GM19463 (cell line): ENCODE measurements around the gene HNRNPC.
"Not testable (repeated sequence)": the region's sequence is repeated elsewhere in the genome, so short reads cannot be mapped to it uniquely, and the experiment has no call there.

Experiments used
- ATAC-seq: cut with Tn5 transposase; IDR thresholded peaks from one replicate; pipeline ENCODE4 v1.9.1; 2021; ENCODE audit warnings: mild to moderate bottlenecking, moderate library complexity; ENCODE audit not compliant: unreplicated experiment

The HNRNPC gene

GRCh38 chr14:21269252-21270046 is at the start of gene HNRNPC:
HNRNPC (minus strand) TSS chr14:21269442; CDS start chr14:21234193, 35,249 bp downstream.
- ATAC-seq: peak; percentile 91

GRCh38 chr14:21317398-21317797 is 48.2 kb upstream of the HNRNPC start:
- ATAC-seq: no peak

GRCh38 chr14:21313512-21313911 is 44.3 kb upstream of the HNRNPC start:
- ATAC-seq: no peak

- ATAC-seq: no peak
Measured at GRCh38 chr14:21311614-21312013, 42.4 kb upstream of the HNRNPC start.

GRCh38 chr14:21309956-21310355 is 40.7 kb upstream of the HNRNPC start:
- ATAC-seq: no peak

GRCh38 chr14:21309238-21309636 is 40.0 kb upstream of the HNRNPC start:
- ATAC-seq: no peak

GRCh38 chr14:21308479-21309237 is 39.4 kb upstream of the HNRNPC start:
- peak; percentile 82 for ATAC-seq

- ATAC-seq: peak; percentile 20
Measured at GRCh38 chr14:21308132-21308478, 38.9 kb upstream of the HNRNPC start.

- no peak for ATAC-seq
Measured at GRCh38 chr14:21307637-21308036, 38.4 kb upstream of the HNRNPC start.

GRCh38 chr14:21302836-21303140 is 33.5 kb upstream of the HNRNPC start:
- not testable (repeated sequence) for ATAC-seq

GRCh38 chr14:21302013-21302835 is 33.0 kb upstream of the HNRNPC start:
- no peak for ATAC-seq

GRCh38 chr14:21300892-21301291 is 31.6 kb upstream of the HNRNPC start:
- ATAC-seq: no peak

- ATAC-seq: no peak
Measured at GRCh38 chr14:21299562-21300130, 30.4 kb upstream of the HNRNPC start.

- no peak for ATAC-seq
Measured at GRCh38 chr14:21298358-21298757, 29.1 kb upstream of the HNRNPC start.

- ATAC-seq: not testable (repeated sequence)
Measured at GRCh38 chr14:21294026-21294425, 24.8 kb upstream of the HNRNPC start.

- ATAC-seq: no peak
Measured at GRCh38 chr14:21287168-21287567, 17.9 kb upstream of the HNRNPC start.

- not testable (repeated sequence) for ATAC-seq
Measured at GRCh38 chr14:21286516-21286915, 17.3 kb upstream of the HNRNPC start.

GRCh38 chr14:21281917-21282316 is 12.7 kb upstream of the HNRNPC start:
- not testable (repeated sequence) for ATAC-seq

- no peak for ATAC-seq
Measured at GRCh38 chr14:21279783-21280182, 10.5 kb upstream of the HNRNPC start, which contains the start of gene RPGRIP1. RPGRIP1 (plus strand) TSS chr14:21280083; CDS start chr14:21287977, 7,894 bp downstream.

GRCh38 chr14:21278632-21279031 is 9.4 kb upstream of the HNRNPC start:
- no peak for ATAC-seq

- ATAC-seq: no peak
Measured at GRCh38 chr14:21275261-21275858, 6.1 kb upstream of the HNRNPC start.
